Amniotic stem cell (primary cell): ENCODE results near the gene NPM3.

ENCODE experiments used
- DNase-seq: peaks from one replicate; lab custom pipeline; 2025; lab: John Stamatoyannopoulos, UW

NPM3 gene

GRCh38 chr10:101758858-101759257 lies 24.4 kb downstream of the NPM3 start:
- no peak for DNase-seq

DNA sequence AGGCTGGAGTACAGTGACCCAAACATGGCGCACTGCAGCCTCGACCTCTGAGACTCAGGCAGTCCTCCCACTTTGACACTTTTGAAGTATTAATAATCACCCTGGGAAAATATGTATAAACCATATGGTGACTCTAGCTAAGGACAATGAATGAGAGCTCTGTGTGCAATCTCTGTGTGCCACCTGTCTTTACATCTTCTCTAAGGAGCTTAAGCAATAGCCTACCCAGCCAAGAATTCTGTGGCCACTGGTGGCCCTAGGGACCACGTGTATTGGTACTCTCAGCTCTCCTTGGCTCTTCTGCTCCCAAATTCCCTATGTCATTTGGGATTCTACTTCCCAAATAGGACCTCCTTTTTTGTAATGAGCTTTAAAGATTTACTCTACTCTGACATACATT lies 31.0 kb downstream of the NPM3 start:
- DNase-seq, result no peak

DNA sequence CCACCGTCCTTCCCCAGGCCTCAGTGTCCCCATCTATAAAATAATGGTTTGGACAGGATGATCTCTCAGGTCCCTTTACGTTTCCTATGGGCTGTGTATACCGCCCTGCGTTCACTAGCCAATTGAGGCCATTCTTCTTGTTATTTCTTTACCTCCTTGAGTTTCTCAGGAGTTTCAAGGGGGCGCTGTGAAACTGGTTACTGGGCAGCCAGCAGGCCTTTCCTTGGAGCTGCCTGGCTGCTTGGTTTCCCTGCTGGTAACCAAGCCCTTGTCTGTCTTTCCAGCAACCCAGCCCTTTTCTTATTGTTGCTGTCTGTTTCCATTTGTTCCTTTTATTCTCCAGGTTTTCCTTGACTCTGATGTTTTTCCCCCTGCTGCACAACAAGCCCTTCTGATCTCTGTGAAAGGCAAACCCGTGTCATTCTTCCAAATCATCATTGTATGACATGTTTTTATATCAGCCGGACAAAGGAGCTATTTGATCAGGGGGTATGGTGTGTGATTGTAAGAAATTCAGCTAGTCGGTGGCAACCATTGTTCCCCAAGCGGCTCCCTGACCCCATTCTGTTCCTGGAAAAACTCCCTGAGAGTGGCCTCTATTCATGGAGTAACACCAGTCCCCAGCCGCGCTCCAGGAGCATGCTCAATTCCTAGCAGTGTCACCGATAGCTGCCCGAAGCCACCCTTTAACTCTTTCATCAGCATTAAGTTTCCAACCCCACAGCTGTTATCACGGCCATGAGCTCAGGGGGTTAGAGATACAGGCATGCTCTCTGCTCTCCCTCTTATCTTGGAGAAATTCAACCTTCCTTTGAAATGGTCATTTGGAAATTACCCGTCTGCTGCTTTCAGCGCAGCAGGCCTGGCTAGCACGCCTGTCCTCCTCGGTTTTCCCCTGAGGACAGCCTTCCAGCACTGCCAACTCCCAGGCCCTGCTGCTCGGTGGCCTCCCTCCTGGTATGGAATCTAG lies 33.9 kb downstream of the NPM3 start:
- no peak for DNase-seq

DNA sequence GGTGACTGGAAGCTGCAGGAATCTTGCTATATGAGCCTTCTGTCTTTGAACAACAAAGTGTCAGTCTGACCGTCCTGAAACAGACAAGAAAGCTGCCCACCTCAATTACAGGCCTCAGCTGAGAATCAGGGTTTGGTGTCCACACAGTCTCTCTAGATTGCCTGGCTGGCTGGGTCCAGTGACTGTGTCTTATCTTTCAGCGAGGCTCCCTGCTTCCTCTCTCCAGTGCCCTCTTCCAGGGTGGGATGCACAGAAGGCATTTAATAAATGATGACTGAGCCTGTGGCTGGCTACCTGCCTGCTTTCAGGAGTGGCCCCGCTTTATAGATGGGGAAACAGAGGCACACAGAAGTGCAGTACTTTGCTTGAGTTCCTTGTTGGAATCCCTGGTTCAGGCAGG lies 34.8 kb downstream of the NPM3 start:
- DNase-seq, result no peak

DNA sequence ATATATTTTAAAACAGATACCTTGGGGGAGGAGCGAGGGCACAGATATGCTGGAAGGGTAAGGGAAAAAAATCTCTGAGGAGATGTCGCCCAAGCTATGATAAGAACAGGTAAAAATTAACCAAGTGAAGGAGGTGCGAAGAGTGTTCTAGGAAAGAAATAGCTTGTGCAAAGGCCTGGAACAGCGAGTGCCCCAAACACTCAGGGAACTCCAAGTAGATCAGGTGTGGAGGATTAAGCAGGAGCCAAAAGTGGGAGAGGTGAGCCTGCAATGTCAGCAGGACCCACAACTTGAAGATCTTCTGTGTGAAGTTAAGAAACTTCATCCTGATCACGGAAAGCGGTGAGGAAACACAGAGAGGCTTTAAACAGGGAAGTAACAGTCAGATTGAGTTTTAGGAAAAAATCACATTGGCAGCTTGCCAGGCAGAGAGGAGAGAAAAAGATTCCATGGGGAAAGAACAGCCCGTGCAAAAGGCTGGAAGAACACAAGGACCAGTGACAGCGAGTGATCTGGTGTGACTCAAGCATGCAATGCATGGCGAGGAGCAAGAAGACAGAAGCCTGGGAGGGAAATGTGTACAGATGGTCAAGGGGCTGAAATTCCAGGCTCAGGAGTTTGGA lies 38.1 kb downstream of the NPM3 start:
- DNase-seq, result no peak

GRCh38 chr10:101744267-101744666 lies 39.0 kb downstream of the NPM3 start:
- no peak for DNase-seq

DNA sequence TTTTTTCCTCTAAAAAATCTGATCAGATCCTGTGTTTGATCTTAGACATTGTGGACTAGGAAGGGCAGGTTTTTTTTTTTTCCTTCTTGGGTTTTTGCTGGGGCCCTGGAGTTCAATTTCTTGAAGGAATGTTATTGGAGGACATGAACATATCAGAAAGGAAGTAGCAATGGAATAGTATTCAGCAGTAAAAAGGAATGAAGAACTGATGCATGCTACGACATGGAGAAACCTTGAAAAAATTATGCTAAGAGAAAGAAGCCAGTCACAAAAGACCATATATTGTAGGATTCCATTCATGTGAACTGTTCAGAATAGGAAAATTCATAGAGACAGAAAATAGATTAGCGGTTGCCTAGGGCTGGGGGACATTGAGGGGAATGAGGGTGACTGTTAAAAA lies 41.3 kb downstream of the NPM3 start:
- no peak for DNase-seq

DNA sequence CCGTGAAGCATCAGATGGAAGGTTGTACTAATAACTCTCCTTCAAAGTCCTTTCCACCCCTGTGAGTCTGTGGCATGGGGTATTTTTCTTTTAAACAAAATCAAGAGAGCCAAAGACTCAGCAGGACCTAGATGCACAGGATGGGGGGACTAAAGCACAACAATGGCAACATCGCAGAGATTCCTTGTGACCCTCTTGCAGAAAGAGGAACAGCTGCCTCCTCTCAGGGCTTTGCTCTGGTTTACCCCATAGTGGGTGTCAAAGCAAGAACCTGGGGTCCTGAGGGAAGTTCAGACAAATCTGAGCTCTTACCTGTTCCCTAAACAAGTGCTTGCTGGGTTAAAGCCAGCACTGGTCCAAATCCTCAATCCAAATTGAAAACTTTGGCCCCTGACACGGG lies 46.6 kb downstream of the NPM3 start:
- no peak for DNase-seq

- no peak for DNase-seq
These were observed 51.1 kb downstream of the NPM3 start for GRCh38 chr10:101732096-101732495.
